GM21717 (cell line): Measurements from ENCODE around the gene MUC6.

Experiments used
- ATAC-seq: cut with Tn5 transposase; IDR thresholded peaks from one replicate; pipeline ENCODE4 v1.9.1; 2021; ENCODE audit warnings: mild to moderate bottlenecking, moderate library complexity; ENCODE audit not compliant: unreplicated experiment

Gene MUC6

DNA sequence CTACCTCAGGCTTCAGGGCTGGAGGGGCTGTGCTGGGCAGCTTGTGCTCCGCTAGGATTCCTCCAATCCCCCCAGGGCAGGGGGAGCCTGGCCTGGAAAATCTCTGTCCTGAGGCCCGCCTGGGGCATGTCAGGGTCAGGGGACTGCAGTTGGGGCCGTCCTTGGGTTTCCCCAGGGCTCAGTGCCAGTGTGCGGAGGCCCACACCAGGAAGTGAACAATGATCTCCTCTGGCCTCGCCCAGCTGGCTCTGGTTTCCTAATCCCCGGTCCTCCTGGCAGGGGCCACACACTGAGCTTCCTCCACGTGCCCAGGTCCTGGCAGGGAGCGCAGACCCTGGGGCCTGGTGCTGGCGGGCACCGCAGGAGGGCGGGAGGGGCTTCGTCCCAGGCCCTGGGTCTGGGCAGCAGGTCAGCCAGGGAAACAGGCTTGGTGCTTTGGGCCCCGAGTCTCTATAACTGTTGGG is 36.8 kb upstream of the MUC6 start:
- ATAC-seq, result no peak

DNA sequence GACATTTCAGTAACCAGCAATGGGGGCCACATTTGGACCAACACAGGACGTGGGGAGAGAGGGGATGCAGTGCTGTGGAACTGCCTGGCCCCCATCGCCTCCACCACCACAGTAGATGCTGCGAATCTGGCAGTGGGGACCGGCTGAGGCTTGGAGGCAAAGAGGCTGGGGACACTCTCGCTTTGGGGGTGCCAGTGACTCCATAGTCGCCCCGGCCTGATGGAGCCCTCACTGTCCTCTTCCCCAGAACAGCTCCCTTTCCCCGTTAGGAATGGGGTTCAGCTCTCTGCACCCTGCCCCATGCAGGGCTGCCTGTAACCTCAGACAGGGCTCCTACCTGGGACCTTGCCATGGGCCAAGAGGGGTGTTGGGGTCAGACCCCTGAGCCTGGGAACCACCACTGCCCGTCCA is 36.3 kb upstream of the MUC6 start:
- no peak for ATAC-seq

DNA sequence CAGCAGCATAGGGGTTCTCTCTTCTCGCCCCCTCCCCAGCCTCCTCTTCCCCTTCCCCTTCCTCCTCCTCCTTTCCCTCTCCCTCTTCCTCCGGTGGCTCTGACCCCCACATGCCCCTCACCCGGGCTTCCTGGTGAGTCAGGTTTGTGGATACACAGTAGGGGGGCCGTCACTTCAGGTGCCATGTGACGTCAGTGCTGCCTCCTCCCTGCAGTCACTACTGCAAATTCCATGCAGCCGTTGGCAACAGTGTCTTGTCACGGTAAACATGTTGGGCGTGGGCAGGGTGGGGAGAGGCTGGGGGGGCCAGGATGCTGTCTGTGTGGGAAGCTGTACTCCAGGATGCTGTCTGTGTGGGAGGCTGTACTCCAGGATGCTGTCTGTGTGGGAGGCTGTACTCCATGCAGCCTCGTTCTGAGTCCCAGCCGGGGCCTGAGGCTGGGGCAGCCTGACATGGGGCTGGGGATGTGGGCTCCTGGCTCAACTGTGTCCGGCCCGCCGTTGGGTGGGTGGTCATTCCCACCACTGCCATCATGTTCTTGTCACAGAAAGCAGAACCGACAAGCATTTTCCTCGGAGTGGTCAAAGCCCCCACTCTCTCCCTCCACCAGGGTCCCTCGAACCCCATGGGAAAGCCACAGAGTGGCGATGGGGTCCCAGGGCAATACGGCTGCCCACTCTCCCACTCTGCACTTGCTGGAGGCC is 35.8 kb upstream of the MUC6 start:
- ATAC-seq, result no peak

- no peak for ATAC-seq
These were observed 35.1 kb upstream of the MUC6 start for GRCh38 chr11:1071571-1072115.

DNA sequence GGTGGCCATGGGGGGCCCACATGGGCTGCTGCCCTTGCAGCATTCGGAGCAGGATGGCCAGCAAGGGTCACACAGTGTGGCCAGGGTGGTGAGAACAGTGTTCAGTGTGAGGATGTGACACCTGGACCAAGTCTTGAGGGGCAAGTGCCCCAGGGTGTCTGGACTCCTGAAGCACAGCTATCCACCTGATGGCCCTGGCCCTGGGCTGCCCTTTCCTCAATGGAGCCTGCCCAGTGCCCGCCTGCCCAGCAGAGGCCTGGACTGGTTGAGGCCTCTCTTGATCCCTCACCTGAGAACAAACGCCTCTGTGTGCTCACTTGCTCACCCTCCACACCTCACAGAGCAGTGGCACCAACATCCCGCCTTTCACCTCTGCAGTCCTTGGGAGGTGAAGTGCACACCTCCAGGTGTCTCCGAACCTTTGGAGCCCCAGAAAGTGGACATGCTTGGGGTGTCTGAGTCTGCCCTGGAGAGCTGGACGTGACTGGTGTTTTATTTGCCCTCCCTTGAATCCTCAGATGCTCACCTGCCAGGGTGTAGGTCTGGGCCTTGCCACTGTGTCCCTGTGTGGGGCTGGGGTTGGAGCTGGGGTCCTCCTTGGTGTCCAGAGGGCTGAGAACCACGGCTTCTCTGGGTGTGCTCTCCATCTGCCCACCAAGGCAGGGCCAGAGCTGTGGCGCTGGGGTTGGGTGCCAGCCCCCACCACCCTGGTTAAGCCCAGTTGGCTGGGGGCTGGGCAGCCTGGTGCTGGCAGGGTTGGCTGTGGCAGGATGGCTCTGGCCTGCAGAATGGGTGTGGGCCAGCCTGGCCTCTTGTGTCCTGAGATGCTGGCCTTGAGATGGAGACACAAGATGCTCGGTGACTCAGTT is 34.3 kb upstream of the MUC6 start:
- ATAC-seq, result no peak

GRCh38 chr11:1069740-1070139 is 33.2 kb upstream of the MUC6 start:
- ATAC-seq, result no peak

GRCh38 chr11:1067812-1068496 is 31.4 kb upstream of the MUC6 start:
- ATAC-seq, result no peak

DNA sequence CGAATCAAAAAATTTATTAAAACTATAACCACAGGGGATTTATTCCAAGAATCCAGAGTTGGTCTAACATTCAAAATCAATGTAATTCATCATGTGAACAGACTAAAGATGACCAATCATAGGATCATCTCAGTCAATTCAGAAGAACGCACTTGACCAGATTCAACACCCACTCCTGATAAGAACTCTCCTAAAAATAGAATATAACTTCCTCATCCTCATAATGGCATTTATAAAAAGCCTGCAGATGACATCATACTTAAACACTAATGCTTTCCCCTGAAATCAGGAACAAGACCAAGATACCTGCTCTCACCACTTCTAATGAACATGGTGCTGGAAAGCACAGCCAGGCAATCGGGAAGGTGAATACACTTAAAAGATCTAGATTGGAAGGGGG is 27.6 kb upstream of the MUC6 start:
- no peak for ATAC-seq

DNA sequence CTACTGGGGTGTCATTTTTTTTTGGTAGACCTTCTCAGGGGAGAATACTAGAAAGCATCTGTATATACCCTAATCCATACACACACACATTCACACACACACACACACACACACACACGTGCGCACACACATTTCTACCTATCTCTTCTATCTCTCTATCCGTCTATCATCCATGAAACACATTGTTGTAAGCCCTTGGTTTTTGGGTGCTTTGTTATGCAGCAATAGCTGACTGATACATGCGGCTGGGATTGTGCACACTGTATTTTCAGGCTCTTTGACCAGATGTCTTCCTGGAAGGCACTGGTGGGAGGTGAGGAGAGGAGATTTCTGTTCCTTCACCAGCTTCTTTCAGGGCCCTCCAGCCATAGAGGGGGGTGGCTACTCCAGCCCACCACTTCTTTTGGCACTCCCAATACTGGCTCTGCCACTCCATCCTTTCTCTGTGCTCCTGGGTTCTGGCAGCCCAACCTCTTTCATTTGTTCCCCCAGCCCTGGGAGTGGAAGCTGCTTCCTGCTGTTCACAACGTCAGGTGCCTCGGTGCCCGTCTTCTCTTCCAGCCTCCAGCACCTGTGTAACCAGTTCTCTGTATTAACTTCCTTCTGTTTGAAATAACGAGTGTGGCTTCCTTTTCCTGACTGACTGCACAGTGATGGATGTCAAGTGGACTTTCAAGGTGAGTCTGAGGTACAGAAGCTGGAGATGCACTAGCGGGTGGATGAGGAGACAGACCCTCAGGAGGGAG is 25.7 kb upstream of the MUC6 start:
- ATAC-seq, result no peak

- ATAC-seq, result no peak
These were observed 24.5 kb upstream of the MUC6 start for GRCh38 chr11:1060852-1061616.

GRCh38 chr11:1060410-1060809 is 23.9 kb upstream of the MUC6 start:
- ATAC-seq, result no peak

GRCh38 chr11:1059759-1060158 is 23.2 kb upstream of the MUC6 start:
- ATAC-seq, result no peak

- no peak for ATAC-seq
These were observed 21.3 kb upstream of the MUC6 start for GRCh38 chr11:1057806-1058205.

DNA sequence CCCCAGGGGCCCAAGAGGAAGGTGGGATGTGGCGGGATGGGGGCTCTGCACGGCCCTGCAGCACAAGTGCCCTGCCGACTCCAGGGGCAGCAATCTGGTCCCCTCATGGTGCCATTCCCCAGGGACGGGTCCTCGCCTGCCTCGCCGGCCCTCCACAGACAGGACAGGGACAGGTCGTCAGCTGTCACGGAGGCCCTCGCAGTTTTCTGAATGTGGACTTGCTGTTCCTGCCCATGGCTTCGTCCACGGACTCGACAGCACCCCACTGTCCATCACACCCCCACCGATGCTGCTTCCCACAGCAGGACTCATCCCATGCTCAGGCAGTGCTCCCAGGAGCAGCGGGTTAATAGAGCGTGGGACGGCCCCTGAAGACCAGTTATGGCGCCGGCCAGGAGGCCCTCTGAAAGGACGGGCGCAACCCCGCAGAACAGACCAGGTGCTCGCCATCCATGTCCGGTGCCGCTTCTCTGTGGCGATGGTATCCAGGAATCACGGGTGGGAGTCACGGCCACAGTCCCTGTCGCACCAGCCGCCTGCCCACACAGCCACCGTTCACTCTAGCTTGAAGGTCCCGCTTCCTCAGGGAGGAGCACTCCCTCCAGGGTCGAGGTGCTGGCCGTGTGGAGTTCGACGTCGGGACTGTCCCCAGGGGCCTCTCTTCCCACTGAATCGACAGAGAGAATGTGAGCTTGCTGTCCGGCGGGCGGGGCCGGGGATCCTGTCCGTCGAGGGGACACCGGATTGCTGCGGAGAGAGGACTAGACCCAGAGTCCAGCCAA is 19.7 kb upstream of the MUC6 start:
- ATAC-seq, result no peak

- no peak for ATAC-seq
These were observed 18.7 kb upstream of the MUC6 start for GRCh38 chr11:1055109-1055703.

- no peak for ATAC-seq
These were observed 17.9 kb upstream of the MUC6 start for GRCh38 chr11:1054143-1055108.

- ATAC-seq, result no peak
These were observed 16.8 kb upstream of the MUC6 start for GRCh38 chr11:1053121-1053901.
